BE2C (cell line): ENCODE results near the gene TYRO3. TPM values are rescaled to one million over a fixed set of nuclear protein-coding genes. Genes with fewer than 3 reads are reported as not detected.

Source experiments
- DNase-seq: peaks from one replicate; pipeline ENCODE4 v3.0.0-alpha.2; 2020
- H3K27me3 ChIP-seq: fragments of 250-450 bp; sonication (Bioruptor Pico); 2 replicates; pipeline ENCODE4 v1.5.1; 2020; ENCODE audit warnings: mild to moderate bottlenecking
- H3K36me3 ChIP-seq: fragments of 250-450 bp; sonication (Bioruptor Pico); 2 replicates; pipeline ENCODE4 v1.5.1; 2020; ENCODE audit warnings: mild to moderate bottlenecking
- H3K4me1 ChIP-seq: fragments of 250-450 bp; sonication (Bioruptor Pico); 2 replicates; pipeline ENCODE4 v1.5.1; 2020
- H3K4me3 ChIP-seq: 2 replicates; pipeline ENCODE4 v1.5.1; 2011; ENCODE audit warnings: low read depth, low read length
- H3K9me3 ChIP-seq: fragments of 250-450 bp; sonication (Bioruptor Pico); 2 replicates; pipeline ENCODE4 v1.5.1; 2020
- polyA plus RNA-seq: library from polyadenylated mRNA; unstranded; fragments of >200 nt; gene quantifications from one replicate; pipeline ENCODE4 v1.2.1, GENCODE V29; 2012; ENCODE audit warnings: low read depth, missing spikeins; ENCODE audit not compliant: insufficient read length, insufficient read depth
- TF ChIP-seq, protein P1 (sequence below): IDR thresholded peaks from 2 replicates; pipeline ENCODE4 v1.5.1; 2012; ENCODE audit warnings: mild to moderate bottlenecking, low read depth, low read length

The TYRO3 gene
- 116 TPM for polyA plus RNA-seq

DNA sequence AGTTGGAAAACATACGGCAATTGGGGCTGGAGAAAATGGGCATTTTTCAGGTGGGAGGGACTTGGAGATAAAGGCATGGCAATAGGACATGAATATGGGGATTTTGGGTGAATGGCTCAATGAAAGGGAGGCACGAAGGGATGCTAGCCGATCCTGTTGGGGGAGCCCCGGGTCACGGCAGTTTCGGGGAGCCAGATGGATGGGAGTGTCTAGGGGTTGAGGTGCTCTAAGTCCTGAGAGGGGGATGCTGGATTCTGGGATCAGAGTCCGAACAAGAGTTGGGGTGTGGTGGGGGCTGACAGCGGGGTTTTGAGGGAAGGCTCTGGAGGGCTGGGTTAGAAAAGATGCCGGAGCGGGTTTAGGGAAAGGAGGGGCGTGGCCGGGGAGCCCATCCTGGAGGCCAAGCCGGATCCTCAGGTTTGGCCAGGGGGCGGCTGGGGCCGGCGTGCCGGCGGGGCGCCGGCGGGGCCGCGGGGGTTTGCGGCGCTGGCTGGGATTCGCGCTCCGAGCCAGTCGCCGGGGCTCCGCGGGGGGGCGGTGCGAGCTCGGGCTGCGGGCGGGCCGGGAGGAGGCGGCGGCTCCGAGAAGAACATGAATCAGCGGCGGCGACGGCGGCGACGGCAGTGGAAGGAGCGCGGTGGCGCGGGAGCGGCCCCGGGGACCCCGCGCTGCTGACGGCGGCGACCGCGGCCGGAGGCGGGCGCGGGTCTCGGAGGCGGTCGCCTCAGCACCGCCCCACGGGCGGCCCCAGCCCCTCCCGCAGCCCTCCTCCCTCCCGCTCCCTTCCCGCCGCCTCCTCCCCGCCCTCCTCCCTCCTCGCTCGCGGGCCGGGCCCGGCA lies at the start of gene TYRO3:
TYRO3 (plus strand) TSS at position 813 of the 839 bp plus-strand sequence. CDS start 46 bp downstream, outside the sequence.
- Histone ChIP-seq H3K36me3 (peaks cover 10% of the 10 kb centered on the region), H3K9me3 (no peaks in the 10 kb centered on the region), H3K4me1 (peaks cover 20% of the 10 kb centered on the region), H3K27me3 (no peaks in the 10 kb centered on the region), H3K4me3 (peak within 1 kb of the TSS; percentile 74)
- DNase-seq, result peak; percentile 76
- TF ChIP-seq, protein P1, sequence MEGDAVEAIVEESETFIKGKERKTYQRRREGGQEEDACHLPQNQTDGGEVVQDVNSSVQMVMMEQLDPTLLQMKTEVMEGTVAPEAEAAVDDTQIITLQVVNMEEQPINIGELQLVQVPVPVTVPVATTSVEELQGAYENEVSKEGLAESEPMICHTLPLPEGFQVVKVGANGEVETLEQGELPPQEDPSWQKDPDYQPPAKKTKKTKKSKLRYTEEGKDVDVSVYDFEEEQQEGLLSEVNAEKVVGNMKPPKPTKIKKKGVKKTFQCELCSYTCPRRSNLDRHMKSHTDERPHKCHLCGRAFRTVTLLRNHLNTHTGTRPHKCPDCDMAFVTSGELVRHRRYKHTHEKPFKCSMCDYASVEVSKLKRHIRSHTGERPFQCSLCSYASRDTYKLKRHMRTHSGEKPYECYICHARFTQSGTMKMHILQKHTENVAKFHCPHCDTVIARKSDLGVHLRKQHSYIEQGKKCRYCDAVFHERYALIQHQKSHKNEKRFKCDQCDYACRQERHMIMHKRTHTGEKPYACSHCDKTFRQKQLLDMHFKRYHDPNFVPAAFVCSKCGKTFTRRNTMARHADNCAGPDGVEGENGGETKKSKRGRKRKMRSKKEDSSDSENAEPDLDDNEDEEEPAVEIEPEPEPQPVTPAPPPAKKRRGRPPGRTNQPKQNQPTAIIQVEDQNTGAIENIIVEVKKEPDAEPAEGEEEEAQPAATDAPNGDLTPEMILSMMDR, result no peak

DNA sequence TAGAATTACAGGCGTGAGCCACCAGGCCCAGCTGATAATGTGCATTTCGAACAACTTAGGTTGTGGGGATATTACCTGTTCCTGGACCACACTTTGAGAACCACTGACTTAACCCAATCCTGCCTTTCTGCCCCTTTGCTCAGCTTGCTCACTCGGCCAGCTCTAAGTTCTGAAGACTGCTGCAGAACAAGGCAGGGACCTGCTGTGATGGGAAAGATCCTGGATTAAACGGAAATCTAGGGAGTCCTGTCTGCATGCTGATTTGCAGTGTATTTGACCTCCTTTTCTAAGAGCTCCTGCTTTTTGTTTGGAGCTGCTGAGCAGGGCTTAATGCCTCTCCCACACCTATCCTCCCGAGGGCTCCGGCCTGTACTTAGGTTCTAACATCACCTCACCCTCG lies 48.3 kb upstream of the TYRO3 start:
- no peak overlapping the region for H3K4me3 ChIP-seq
- H3K4me1 ChIP-seq, result no peaks in the 10 kb centered on the region
- H3K27me3 ChIP-seq, result no peaks in the 10 kb centered on the region
- no peaks in the 10 kb centered on the region for H3K9me3 ChIP-seq
- no peak for DNase-seq
- peaks cover 3% of the 10 kb centered on the region; the same call in 1 of the 2 replicates for H3K36me3 ChIP-seq
- TF ChIP-seq, protein P1, result no peak

DNA sequence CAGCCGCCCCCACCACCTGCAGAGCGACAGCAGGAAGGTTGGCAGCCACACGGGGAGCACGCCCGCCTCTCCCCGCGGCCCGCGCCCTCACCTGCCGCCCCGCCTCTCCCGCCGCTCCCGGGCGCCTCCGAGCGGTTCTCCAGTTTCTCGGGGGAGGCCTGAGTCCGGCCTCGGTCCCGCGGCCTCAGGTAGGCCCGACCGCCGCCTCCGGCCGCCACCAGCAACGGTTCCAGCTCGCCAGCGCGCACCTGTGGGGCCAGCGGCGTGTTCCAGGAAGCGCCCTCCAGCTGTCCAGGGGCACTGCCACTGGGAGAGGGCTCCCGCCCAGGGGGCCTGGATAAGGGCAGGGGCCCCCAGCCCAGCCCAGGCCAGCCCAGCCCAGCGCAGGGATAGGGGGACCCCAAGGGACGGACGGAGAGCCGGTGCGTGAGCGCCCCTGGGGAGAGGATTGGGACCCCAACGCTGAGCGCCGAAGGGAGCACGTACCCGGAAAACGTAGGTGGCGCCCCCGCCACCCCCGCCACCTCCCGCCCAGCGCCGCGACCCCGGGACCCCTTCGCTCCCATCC lies 47.6 kb upstream of the TYRO3 start:
- TF ChIP-seq, protein P1, result no peak
- no peaks in the 10 kb centered on the region for H3K4me1 ChIP-seq
- H3K27me3 ChIP-seq, result no peaks in the 10 kb centered on the region
- no peaks in the 10 kb centered on the region for H3K9me3 ChIP-seq
- H3K36me3 ChIP-seq, result peaks cover 3% of the 10 kb centered on the region; the same call in 1 of the 2 replicates
- no peak for DNase-seq
- H3K4me3 ChIP-seq, result no peak overlapping the region

DNA sequence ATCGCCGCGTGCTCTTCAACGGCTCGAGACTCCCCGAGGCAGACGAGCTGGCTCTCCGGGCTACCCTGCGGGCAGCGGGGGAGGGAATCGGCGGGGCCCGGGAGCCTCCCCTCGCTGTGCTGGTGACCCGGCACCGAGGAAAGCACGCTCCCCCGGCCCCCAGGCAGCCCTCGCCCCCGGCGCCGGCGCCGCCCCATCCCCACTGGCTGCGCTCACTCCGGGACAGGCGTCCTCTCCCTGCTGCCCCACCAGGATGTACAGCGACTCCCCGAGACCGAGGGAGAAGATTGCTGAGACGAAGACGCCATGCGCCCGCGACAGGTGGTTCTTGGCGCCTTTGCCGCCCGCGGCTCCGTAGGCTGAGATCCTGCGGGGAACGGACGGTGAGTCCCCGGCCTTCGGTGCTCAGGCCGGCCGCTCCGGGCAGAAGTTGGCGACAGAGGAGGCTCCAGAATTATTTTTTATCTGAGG lies 47.1 kb upstream of the TYRO3 start:
- Histone ChIP-seq H3K9me3 (no peaks in the 10 kb centered on the region), H3K4me3 (no peak overlapping the region), H3K36me3 (peaks cover 5% of the 10 kb centered on the region), H3K4me1 (no peaks in the 10 kb centered on the region), H3K27me3 (no peaks in the 10 kb centered on the region)
- TF ChIP-seq, protein P1, result no peak
- DNase-seq, result no peak

DNA sequence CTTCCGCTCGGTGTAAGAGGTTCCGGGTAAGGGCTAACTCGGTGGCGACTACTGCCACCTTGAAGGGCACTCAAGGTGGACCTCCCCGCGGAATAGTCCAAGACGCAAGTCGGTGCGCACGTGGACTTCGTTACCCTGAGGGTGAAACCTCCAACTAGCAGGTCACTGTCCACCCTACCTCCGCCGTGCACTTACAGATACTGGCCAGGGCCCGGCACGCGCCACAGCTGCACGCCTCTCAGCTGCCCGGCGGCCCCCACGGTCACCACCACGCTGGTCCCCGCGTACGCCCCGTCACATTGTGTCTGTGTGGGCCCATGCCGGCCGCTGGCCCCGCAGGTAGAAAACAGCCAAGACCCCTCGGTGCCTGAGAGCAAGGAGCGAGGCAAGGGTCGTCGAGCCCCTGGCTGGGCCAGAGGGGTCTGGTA lies 46.5 kb upstream of the TYRO3 start:
- Histone ChIP-seq H3K4me3 (peak overlapping the region; percentile 74), H3K9me3 (no peaks in the 10 kb centered on the region), H3K36me3 (peaks cover 11% of the 10 kb centered on the region), H3K4me1 (no peaks in the 10 kb centered on the region), H3K27me3 (no peaks in the 10 kb centered on the region)
- TF ChIP-seq, protein P1, result no peak
- DNase-seq, result no peak
